RPMI8226 (cell line): ENCODE results near the gene ZNF865.

Source experiments
- DNase-seq: peaks from one replicate; pipeline ENCODE4 v3.0.0-alpha.2; 2015

The ZNF865 gene

GRCh38 chr19:55588738-55589137 is 16.7 kb upstream of the ZNF865 start:
- no peak for DNase-seq

- no peak for DNase-seq
Measured at GRCh38 chr19:55590109-55590508, 15.3 kb upstream of the ZNF865 start.

- DNase-seq: peak; percentile 21
Measured at GRCh38 chr19:55590617-55591016, 14.8 kb upstream of the ZNF865 start.

- no peak for DNase-seq
Measured at GRCh38 chr19:55591555-55591954, 13.9 kb upstream of the ZNF865 start.

GRCh38 chr19:55592391-55593090 is 12.9 kb upstream of the ZNF865 start:
- DNase-seq: no peak

GRCh38 chr19:55593096-55593772 is 12.2 kb upstream of the ZNF865 start:
- DNase-seq: no peak

GRCh38 chr19:55594996-55595545 is 10.4 kb upstream of the ZNF865 start:
- DNase-seq: no peak

- no peak for DNase-seq
Measured at GRCh38 chr19:55596304-55596703, 9.1 kb upstream of the ZNF865 start.

GRCh38 chr19:55597501-55597921 is 7.9 kb upstream of the ZNF865 start:
- DNase-seq: no peak

- no peak for DNase-seq
Measured at GRCh38 chr19:55598034-55598433, 7.4 kb upstream of the ZNF865 start.

GRCh38 chr19:55598719-55599467 is 6.6 kb upstream of the ZNF865 start:
- DNase-seq: peak; percentile 91

- DNase-seq: peak; percentile 95
Measured at GRCh38 chr19:55599468-55599841, 6.0 kb upstream of the ZNF865 start, which contains the start of gene FIZ1. Gene FIZ1, minus strand, starts transcription at chr19:55599517. Its CDS starts 1,652 bp downstream, at chr19:55597865.

GRCh38 chr19:55599842-55600661 is 5.4 kb upstream of the ZNF865 start, which contains the start of gene ZNF524:
Gene ZNF524, plus strand, starts transcription at chr19:55600288. Its CDS starts 1,825 bp downstream, at chr19:55602113.
- peak; percentile 90 for DNase-seq

- no peak for DNase-seq
Measured at GRCh38 chr19:55600662-55601028, 4.8 kb upstream of the ZNF865 start.

- no peak for DNase-seq
Measured at GRCh38 chr19:55601084-55601483, 4.4 kb upstream of the ZNF865 start.

- no peak for DNase-seq
Measured at GRCh38 chr19:55602104-55603001, 3.1 kb upstream of the ZNF865 start.

GRCh38 chr19:55603115-55603514 is 2.3 kb upstream of the ZNF865 start:
- no peak for DNase-seq

- no peak for DNase-seq
Measured at GRCh38 chr19:55603581-55604292, 1.7 kb upstream of the ZNF865 start.

GRCh38 chr19:55605207-55605636 is 225 bp upstream of the ZNF865 start:
- DNase-seq: peak; percentile 98

- no peak for DNase-seq
Measured at GRCh38 chr19:55606471-55606787, 982 bp downstream of the ZNF865 start.

- DNase-seq: no peak
Measured at GRCh38 chr19:55606817-55607216, 1.4 kb downstream of the ZNF865 start.
